Small intestine (tissue), 7 donors: ENCODE measurements around the gene OR2D2. TPM values are rescaled to one million over a fixed set of nuclear protein-coding genes. Genes with fewer than 3 reads are reported as not detected.
"Not testable (repeated sequence)": the region's sequence is repeated elsewhere in the genome, so short reads cannot be mapped to it uniquely, and the experiment has no call there.

Experiments
- DNase-seq, 2 donors: peaks; one replicate each; pipeline versions ENCODE4 v3.0.0 to v3.0.0-alpha.2; 2013
- FAIRE-seq: peaks from 2 replicates; lab custom pipeline; 2012; peaks lifted over from hg19 to GRCh38; lab: Jason Lieb, UNC
- H3K27ac ChIP-seq, 3 donors: one replicate each; pipeline ENCODE4 v1.5.1; 2013; ENCODE audit warnings: low read length in 2 of 3, mild to moderate bottlenecking in 2 of 3, control low read depth in 1 of 3, inconsistent platforms in 1 of 3, low read depth in 1 of 3, moderate library complexity in 1 of 3
- H3K27me3 ChIP-seq, 3 donors: one replicate each; pipeline ENCODE4 v1.6.1; 2013; ENCODE audit warnings: low read length in 3 of 3, inconsistent platforms in 1 of 3; ENCODE audit not compliant: control insufficient read depth in 3 of 3, insufficient read depth in 3 of 3
- H3K36me3 ChIP-seq, 3 donors: one replicate each; pipeline ENCODE4 v1.6.1; 2013; ENCODE audit warnings: low read length in 3 of 3, inconsistent platforms in 1 of 3, low read depth in 1 of 3, mild to moderate bottlenecking in 1 of 3, moderate library complexity in 1 of 3; ENCODE audit not compliant: control insufficient read depth in 3 of 3, insufficient read depth in 2 of 3
- H3K4me1 ChIP-seq, 3 donors: one replicate each; pipeline ENCODE4 v1.6.1; 2013; ENCODE audit warnings: low read length in 2 of 3, inconsistent platforms in 1 of 3, low read depth in 1 of 3, mild to moderate bottlenecking in 1 of 3, moderate library complexity in 1 of 3; ENCODE audit not compliant: control insufficient read depth in 3 of 3, insufficient read depth in 2 of 3
- H3K4me3 ChIP-seq, 3 donors: one replicate each; pipeline ENCODE4 v1.5.1; 2013; ENCODE audit warnings: low read length in 3 of 3, control low read depth in 1 of 3, inconsistent platforms in 1 of 3, low read depth in 1 of 3, mild to moderate bottlenecking in 1 of 3, moderate library complexity in 1 of 3
- H3K9me3 ChIP-seq, 2 donors: one replicate each; pipeline ENCODE4 v1.6.1; 2013; ENCODE audit warnings: low read depth in 1 of 2, low read length in 1 of 2; ENCODE audit not compliant: control insufficient read depth in 2 of 2, insufficient read depth in 1 of 2
- WGBS, 3 donors: extraction: QIAGEN DNeasy Blood & Tissue Kit; methylation state at CpG; one replicate each; pipeline ENCODE4 v1.1.7; 2013; 5-methylcytosine and 5-hydroxymethylcytosine counted together
- polyA plus RNA-seq, 4 donors: library from polyadenylated mRNA; stranded (reverse) in 3 of 4; unstranded in 1 of 4; fragments of 200-250 nt in 3 of 4; fragments of 120-200 nt in 1 of 4; gene quantifications; one replicate each; pipeline versions ENCODE4 v1.2.1 to v1.2.3, GENCODE V29; 2013
- donor health status: healthy with polysubstance abuse.
- donor health status: control.
- donor health status: control.
- donor health status: Bipolar disorder and iron deficiency.
- donor health status: healthy.

Gene OR2D2
- polyA plus RNA-seq, 4 donors, result not detected

DNA sequence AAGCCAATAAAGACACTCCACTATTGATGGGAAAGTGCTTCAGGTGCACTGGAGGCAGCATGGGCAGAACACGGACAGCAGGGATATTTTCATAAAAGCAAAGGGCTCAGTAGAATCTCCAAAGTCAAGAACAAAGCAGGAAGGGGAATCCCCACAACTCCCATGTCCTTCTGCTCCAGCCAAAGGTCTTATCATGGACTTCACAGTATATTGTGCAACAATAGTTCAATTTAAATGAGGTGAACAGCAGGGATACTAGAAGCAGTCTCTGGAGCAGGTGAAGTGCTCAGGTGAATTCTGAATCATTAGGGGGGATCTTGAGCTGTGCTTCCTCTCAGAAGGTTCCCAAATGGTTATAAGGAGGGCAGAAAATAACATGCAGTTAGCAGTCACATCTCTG is 6.6 kb upstream of the OR2D2 start:
- Histone ChIP-seq H3K4me1 (no peaks in the 10 kb centered on the region), H3K4me3 (no peak overlapping the region), H3K9me3 (no peaks in the 10 kb centered on the region), H3K27me3 (no peaks in the 10 kb centered on the region), H3K36me3 (no peaks in the 10 kb centered on the region), H3K27ac (no peak overlapping the region)
- DNase-seq (no peak), FAIRE-seq (no peak)
- WGBS, 3 donors, result 29 to 50% (median 30%) methylated on average over 1 of the region's 1 CpG

DNA sequence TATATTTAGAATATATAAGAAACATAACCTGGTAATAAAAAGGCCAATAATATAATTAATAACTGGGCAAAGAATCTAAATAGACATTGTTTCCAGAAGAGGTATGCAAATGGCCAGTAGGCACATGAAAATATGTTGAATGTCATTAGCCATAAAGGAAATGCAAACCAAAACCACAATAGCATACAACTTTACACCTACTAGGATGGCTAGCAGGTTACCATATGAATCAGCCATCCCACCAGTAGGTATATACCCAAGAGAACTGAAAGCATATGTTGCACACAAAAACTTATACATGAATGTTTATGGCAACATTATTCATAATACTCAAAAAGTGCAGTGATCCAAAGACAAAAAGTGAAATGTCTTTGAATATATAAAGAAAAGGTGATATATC is 2.7 kb upstream of the OR2D2 start:
- Histone ChIP-seq H3K27ac (no peak overlapping the region), H3K4me3 (no peak overlapping the region), H3K27me3 (no peaks in the 10 kb centered on the region), H3K36me3 (no peaks in the 10 kb centered on the region), H3K9me3 (no peaks in the 10 kb centered on the region), H3K4me1 (no peaks in the 10 kb centered on the region)
- no peak for FAIRE-seq
- no peak for DNase-seq

DNA sequence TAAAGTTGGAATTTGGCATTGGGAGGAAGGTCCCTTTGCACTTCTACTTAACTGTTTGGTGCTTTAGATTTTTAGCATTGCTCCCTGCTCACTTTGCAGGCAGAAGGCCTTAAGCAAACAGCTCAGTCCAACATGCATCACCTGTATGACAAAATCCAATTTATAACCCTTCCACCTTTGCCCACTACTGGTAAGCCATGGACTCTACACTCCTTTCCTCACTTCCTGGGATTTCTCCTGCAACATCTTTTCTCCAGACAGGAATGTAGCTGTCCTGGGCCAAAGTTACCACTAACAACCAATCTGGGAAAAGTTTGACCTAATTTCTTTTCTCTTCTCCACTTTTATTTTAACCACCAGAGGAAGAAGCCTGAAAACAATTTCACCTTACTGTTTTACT is 1.8 kb upstream of the OR2D2 start:
- Histone ChIP-seq H3K4me1 (no peaks in the 10 kb centered on the region), H3K9me3 (no peaks in the 10 kb centered on the region), H3K36me3 (no peaks in the 10 kb centered on the region), H3K27ac (no peak overlapping the region), H3K4me3 (no peak overlapping the region), H3K27me3 (no peaks in the 10 kb centered on the region)
- FAIRE-seq (no peak), DNase-seq (peak in 1 of 2 donors; percentile 5)

DNA sequence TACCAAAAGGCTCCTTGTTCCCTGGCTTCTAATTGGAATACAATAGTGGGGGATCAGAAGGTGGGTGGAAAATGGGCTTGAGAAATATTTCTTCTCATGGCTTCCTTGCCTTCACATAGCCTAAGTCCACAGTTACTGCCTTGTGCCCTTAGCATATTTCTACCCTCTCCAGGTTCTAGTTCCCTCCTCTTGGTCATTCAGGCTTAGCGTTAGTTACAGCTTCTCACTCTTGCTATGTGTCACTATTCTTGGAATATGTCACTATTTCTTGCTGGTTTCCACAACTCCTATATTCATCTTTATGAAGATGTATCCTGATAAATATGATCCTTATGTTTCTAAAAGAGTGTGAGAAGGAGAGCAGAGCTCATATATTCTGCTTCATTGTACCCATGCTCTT is 2.5 kb downstream of the OR2D2 start:
- H3K9me3 ChIP-seq, result no peaks in the 10 kb centered on the region
- no peaks in the 10 kb centered on the region for H3K36me3 ChIP-seq
- no peak overlapping the region for H3K4me3 ChIP-seq
- no peak for FAIRE-seq
- 64 to 82% (median 75%) methylated on average over 1 of the region's 1 CpG for WGBS, 3 donors
- no peak for DNase-seq
- H3K4me1 ChIP-seq, result no peaks in the 10 kb centered on the region
- H3K27me3 ChIP-seq, result no peaks in the 10 kb centered on the region
- no peak overlapping the region for H3K27ac ChIP-seq

DNA sequence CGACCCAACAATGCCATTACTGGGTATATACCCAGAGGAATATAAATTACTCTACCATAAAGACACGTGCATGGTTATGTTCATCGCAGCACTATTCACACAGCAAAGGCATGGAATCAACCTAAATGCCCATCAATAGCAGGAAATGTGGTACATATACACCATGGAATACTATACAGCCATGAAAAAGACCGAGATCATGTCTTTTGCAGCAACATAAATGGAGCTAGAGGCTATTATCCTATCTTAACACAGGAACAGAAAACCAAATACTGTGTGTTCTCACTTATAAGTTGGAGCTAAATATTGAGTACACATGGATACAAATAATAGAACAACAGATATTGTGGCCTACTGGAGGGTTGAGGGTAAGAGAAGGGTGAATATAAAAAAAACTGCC is 3.5 kb downstream of the OR2D2 start:
- FAIRE-seq (no peak), DNase-seq (no peak)
- Histone ChIP-seq H3K36me3 (no peaks in the 10 kb centered on the region), H3K4me3 (no peak overlapping the region), H3K27me3 (no peaks in the 10 kb centered on the region), H3K27ac (no peak overlapping the region), H3K9me3 (no peaks in the 10 kb centered on the region), H3K4me1 (no peaks in the 10 kb centered on the region)
- 74 to 90% (median 79%) methylated on average over 4 of the region's 4 CpGs for whole genome bisulfite sequencing, 3 donors

DNA sequence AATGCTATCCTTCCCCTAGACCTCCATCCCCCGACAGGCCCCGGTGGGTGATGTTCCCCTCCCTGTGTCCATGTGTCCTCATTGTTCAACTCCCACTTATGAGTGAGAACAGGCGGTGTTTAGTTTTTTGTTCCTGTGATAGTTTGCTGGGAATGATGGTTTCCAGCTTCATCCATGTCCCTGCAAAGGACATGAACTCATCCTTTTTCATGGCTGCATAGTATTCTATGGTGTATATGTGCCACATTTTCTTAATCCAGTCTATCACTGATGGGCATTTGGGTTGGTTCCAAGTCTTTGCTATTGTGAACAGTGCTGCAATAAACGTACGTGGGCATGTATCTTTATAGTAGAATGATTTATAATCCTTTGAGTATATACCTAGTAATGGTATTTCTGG is 4.6 kb downstream of the OR2D2 start:
- H3K4me3 ChIP-seq, FAIRE-seq, H3K36me3 ChIP-seq, H3K27ac ChIP-seq, DNase-seq, H3K4me1 ChIP-seq, H3K9me3 ChIP-seq, H3K27me3 ChIP-seq: not testable (repeated sequence)
- 80 to 94% (median 89%) methylated on average over 5 of the region's 5 CpGs for WGBS, 3 donors

DNA sequence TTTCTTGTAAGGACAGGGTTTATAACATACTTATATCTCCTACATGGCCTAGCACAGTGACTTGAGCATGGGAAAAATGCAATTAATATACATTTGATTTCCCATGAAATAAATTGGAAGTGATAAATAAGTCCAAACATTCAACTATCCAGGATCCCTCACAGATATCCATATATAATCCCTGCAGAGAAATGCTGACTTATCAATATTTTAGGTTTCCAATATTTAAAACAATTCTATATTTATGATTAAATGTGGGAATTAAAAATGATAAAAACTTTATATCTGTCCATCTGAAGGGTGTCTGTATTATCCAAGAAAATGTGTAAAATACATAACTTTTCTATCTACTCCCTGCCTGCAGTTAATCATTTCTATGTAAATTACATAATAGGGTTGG is 9.5 kb downstream of the OR2D2 start:
- FAIRE-seq, result no peak

DNA sequence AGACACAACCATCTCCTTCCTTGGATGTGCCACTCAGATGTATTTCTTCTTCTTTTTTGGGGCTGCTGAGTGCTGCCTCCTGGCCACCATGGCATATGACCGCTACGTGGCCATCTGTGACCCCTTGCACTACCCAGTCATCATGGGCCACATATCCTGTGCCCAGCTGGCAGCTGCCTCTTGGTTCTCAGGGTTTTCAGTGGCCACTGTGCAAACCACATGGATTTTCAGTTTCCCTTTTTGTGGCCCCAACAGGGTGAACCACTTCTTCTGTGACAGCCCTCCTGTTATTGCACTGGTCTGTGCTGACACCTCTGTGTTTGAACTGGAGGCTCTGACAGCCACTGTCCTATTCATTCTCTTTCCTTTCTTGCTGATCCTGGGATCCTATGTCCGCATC is 15.4 kb downstream of the OR2D2 start:
- Histone ChIP-seq H3K27ac (no peak overlapping the region), H3K4me3 (no peak overlapping the region), H3K4me1 (no peaks in the 10 kb centered on the region), H3K27me3 (no peaks in the 10 kb centered on the region), H3K9me3 (peaks cover 0 to 8% of the 10 kb centered on the region in 2 donors), H3K36me3 (no peaks in the 10 kb centered on the region)
- no peak for FAIRE-seq
- no peak for DNase-seq
- WGBS, 3 donors, result 78 to 87% (median 82%) methylated on average over 3 of the region's 3 CpGs

More for the DNA sequence above, 9.5 kb downstream of the OR2D2 start:
- no peaks in the 10 kb centered on the region for H3K9me3 ChIP-seq
- H3K27ac ChIP-seq, result no peak overlapping the region
- no peak for DNase-seq
- H3K27me3 ChIP-seq, result no peaks in the 10 kb centered on the region
- no peak overlapping the region for H3K4me3 ChIP-seq
- H3K36me3 ChIP-seq, result no peaks in the 10 kb centered on the region
- H3K4me1 ChIP-seq, result no peaks in the 10 kb centered on the region

DNA sequence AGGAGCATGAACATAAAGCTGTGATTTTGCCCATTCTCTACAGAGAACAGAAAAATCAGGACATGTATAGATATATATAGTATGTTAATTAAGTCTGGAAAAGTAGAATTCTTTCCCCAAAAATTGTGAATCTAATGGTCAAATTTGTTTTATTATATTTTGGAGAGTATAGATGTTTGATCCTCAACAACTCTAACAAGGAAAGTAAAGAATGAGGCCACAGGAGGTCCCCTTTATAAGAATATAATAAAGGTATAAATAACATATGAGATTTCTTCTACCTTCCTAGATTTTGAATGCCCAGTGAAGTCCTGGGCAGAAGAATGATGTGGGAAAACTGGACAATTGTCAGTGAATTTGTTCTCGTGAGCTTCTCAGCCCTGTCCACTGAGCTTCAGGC is 16.0 kb downstream of the OR2D2 start, which contains the start of gene OR10A4:
TSS of gene OR10A4 (plus strand) at position 301 of the 400 bp plus-strand sequence. CDS start at position 324, 23 bp downstream.
- 83 to 92% (median 92%) methylated on average over 1 of the region's 1 CpG for WGBS, 3 donors
- Histone ChIP-seq H3K4me3 (no peak within 1 kb of the TSS), H3K4me1 (no peaks in the 10 kb centered on the region), H3K36me3 (no peaks in the 10 kb centered on the region), H3K27me3 (no peaks in the 10 kb centered on the region), H3K9me3 (peaks cover 0 to 8% of the 10 kb centered on the region in 2 donors), H3K27ac (no peak within 1 kb of the TSS)
- no peak for FAIRE-seq
- no peak for DNase-seq
